Measurements from ENCODE around the gene TIMM17B.
A peak's percentile ranks its signal among the peaks of the same experiment; 100 is the strongest.

TIMM17B gene

DNA sequence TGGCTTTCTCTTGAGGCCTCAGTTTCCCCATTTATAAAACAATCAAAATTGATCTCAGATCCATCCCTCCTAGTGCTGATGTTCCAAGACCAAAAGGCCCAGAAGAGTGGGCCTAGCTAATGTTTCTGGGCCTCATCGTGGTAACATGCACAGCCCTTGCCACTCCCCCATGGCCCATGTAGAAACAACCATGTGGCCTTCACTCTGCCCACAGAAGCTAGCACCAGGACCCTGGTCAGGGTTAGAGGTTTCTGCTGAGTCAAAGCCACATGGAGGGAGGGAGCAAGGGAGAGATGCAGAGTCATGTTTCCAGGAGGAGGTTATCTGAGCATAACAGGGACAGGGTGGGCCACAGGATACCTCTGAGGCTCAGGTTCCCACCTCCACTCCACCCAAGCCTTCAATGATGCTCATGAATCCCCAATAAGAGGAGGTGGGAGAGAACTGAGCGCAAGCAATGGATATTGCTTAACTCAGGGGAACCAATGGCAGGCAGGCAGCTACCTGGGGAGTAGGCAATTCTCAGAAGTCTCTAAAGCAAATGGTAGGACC lies 42.9 kb upstream of the TIMM17B start:
- Histone ChIP-seq H3K4me1 (ENCODE audit: low read length) (peaks cover 88% of the 10 kb centered on the region), H3K9me3 (ENCODE audit: insufficient read depth, low read length) (no peaks in the 10 kb centered on the region), H2AFZ (ENCODE audit: low read depth, low read length) (no peak overlapping the region), H3K4me3 (ENCODE audit: low read length) (no peak overlapping the region), H3K36me3 (replicated peaks; ENCODE audit: low read depth, low read length) (peaks cover 24% of the 10 kb centered on the region), H4K20me1 (ENCODE audit: insufficient read depth, low read length) (no peaks in the 10 kb centered on the region), H3K27me3 (ENCODE audit: low read depth, low read length) (no peaks in the 10 kb centered on the region), H3K79me2 (ENCODE audit: low read length) (peaks cover 81% of the 10 kb centered on the region), H3K4me2 (ENCODE audit: low read length) (peak overlapping the region; percentile 74), H3K27ac (ENCODE audit: low read length) (peak overlapping the region; percentile 100), H3K9ac (ENCODE audit: low read length) (peak overlapping the region; percentile 91)
- TF ChIP-seq, protein P1, sequence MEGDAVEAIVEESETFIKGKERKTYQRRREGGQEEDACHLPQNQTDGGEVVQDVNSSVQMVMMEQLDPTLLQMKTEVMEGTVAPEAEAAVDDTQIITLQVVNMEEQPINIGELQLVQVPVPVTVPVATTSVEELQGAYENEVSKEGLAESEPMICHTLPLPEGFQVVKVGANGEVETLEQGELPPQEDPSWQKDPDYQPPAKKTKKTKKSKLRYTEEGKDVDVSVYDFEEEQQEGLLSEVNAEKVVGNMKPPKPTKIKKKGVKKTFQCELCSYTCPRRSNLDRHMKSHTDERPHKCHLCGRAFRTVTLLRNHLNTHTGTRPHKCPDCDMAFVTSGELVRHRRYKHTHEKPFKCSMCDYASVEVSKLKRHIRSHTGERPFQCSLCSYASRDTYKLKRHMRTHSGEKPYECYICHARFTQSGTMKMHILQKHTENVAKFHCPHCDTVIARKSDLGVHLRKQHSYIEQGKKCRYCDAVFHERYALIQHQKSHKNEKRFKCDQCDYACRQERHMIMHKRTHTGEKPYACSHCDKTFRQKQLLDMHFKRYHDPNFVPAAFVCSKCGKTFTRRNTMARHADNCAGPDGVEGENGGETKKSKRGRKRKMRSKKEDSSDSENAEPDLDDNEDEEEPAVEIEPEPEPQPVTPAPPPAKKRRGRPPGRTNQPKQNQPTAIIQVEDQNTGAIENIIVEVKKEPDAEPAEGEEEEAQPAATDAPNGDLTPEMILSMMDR (IDR thresholded peaks at IDR 0.05; ENCODE audit: low read depth, low read length) = no peak
- no peak for TF ChIP-seq EZH2phosphoT487 (IDR thresholded peaks at IDR 0.05; ENCODE audit: low read depth)

- H3K27ac ChIP-seq (ENCODE audit: low read length) = peak overlapping the region; percentile 100
- TF ChIP-seq, protein P1 (IDR thresholded peaks at IDR 0.05; ENCODE audit: low read depth, low read length) = no peak
- no peak for TF ChIP-seq EZH2phosphoT487 (IDR thresholded peaks at IDR 0.05; ENCODE audit: low read depth)
- H3K4me3 ChIP-seq (ENCODE audit: low read length) = peak overlapping the region; percentile 47
- no peaks in the 10 kb centered on the region for H4K20me1 ChIP-seq (ENCODE audit: insufficient read depth, low read length)
- H3K36me3 ChIP-seq (replicated peaks; ENCODE audit: low read depth, low read length) = peaks cover 24% of the 10 kb centered on the region
- no peak overlapping the region for H2AFZ ChIP-seq (ENCODE audit: low read depth, low read length)
- peak overlapping the region; percentile 91 for H3K9ac ChIP-seq (ENCODE audit: low read length)
- H3K27me3 ChIP-seq (ENCODE audit: low read depth, low read length) = no peaks in the 10 kb centered on the region
- H3K4me1 ChIP-seq (ENCODE audit: low read length) = peaks cover 93% of the 10 kb centered on the region
- no peaks in the 10 kb centered on the region for H3K9me3 ChIP-seq (ENCODE audit: insufficient read depth, low read length)
- H3K79me2 ChIP-seq (ENCODE audit: low read length) = peaks cover 80% of the 10 kb centered on the region
- H3K4me2 ChIP-seq (ENCODE audit: low read length) = peak overlapping the region; percentile 74
These were observed 42.1 kb upstream of the TIMM17B start for GRCh38 chrX:48939524-48940228.

DNA sequence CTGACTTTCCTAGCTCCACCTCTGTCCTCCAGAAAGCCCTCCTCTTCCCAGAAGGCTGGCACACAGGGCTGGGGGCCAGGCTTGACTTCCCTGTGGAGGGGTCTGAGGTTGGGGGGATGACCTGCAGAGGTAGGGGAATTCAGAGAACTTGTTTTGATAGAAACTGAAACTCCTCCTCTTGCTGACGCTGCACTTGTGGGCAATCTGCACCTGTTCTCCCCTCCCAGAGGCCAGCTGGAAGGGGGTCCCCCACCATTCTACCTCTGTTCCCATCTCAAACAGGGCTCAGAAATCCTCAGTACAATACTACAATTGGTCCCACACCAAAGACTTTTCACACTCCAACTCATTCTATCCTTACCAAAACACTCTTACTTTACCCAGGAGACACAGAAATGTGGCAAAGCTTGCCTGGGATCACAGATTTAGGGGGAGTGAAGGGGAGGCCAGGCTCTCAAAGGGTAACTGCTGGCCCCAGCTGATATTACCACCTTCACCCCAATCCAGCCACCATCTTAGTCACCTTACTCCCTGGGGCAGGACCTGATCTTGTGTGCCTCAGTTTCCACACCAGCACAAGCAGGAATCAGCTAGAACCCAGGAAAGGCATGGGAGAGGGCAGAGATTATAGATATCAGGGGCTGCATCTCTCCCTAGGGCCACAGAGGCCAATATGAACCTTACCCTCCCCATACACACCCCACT lies 41.3 kb upstream of the TIMM17B start:
- Histone ChIP-seq H3K27me3 (ENCODE audit: low read depth, low read length) (no peaks in the 10 kb centered on the region), H3K9ac (ENCODE audit: low read length) (peak overlapping the region; percentile 91), H3K27ac (ENCODE audit: low read length) (peak overlapping the region; percentile 100), H3K4me3 (ENCODE audit: low read length) (peak overlapping the region; percentile 62), H3K36me3 (replicated peaks; ENCODE audit: low read depth, low read length) (peaks cover 31% of the 10 kb centered on the region), H3K4me2 (ENCODE audit: low read length) (peak overlapping the region; percentile 85), H3K79me2 (ENCODE audit: low read length) (peaks cover 80% of the 10 kb centered on the region), H3K9me3 (ENCODE audit: insufficient read depth, low read length) (no peaks in the 10 kb centered on the region), H4K20me1 (ENCODE audit: insufficient read depth, low read length) (no peaks in the 10 kb centered on the region), H3K4me1 (ENCODE audit: low read length) (peaks cover 95% of the 10 kb centered on the region), H2AFZ (ENCODE audit: low read depth, low read length) (no peak overlapping the region)
- TF ChIP-seq, protein P1 (IDR thresholded peaks at IDR 0.05; ENCODE audit: low read depth, low read length) = no peak
- TF ChIP-seq EZH2phosphoT487 (IDR thresholded peaks at IDR 0.05; ENCODE audit: low read depth) = no peak

All from OCI-LY3 (cell line).